Measurements from ENCODE around the gene TRAF3IP3. TPM values are rescaled to one million over a fixed set of nuclear protein-coding genes. Genes with fewer than 3 reads are reported as not detected.

TRAF3IP3 gene
- total RNA-seq, 1 experiment from 2014 or later = not detected

- H3K27me3 Mint-ChIP-seq (ENCODE audit: low read depth) = peaks cover 8% of the 10 kb centered on the region
- no peaks in the 10 kb centered on the region for H3K36me3 Mint-ChIP-seq (ENCODE audit: insufficient read depth in 1 of 3, low read depth in 3 of 3)
- no peaks in the 10 kb centered on the region for H3K23me2 ChIP-seq (ENCODE audit: insufficient read length, low read depth, low read length, poor library complexity, severe bottlenecking)
- no peak overlapping the region for H3K27ac ChIP-seq (ENCODE audit: insufficient read length, low read depth, low read length)
- no peak overlapping the region for H4K8ac ChIP-seq (replicated peaks; ENCODE audit: insufficient read length, low read depth, low read length)
- H3T11ph ChIP-seq (ENCODE audit: low read length) = no peak overlapping the region
- no peak overlapping the region for H2BK120ac ChIP-seq (ENCODE audit: low read depth, low read length, poor library complexity, severe bottlenecking)
- H3K4me1 Mint-ChIP-seq = no peaks in the 10 kb centered on the region
- no peak overlapping the region for H3K4me2 ChIP-seq (ENCODE audit: insufficient read depth, insufficient read length, low read length)
- no peak overlapping the region for H2BK15ac ChIP-seq (ENCODE audit: low read depth, low read length)
- WGBS (ENCODE audit: extremely low coverage, insufficient read length, low lambda C conversion rate) = no CpG with 5 or more reads among the region's 1 CpG
- no peaks in the 10 kb centered on the region for H3K9me3 ChIP-seq (ENCODE audit: control insufficient read depth, low read depth, low read length)
- H2AFZ ChIP-seq (ENCODE audit: low read length) = no peak overlapping the region
- no peak overlapping the region for H2BK5ac ChIP-seq (ENCODE audit: insufficient read length, low read length)
- no peak overlapping the region for H4K5ac ChIP-seq (ENCODE audit: insufficient read length, low read depth, low read length)
- no peak for DNase-seq
- H4K20me1 ChIP-seq (ENCODE audit: control insufficient read depth, insufficient read depth, insufficient read length) = no peaks in the 10 kb centered on the region
- H3K9me3 Mint-ChIP-seq = no peaks in the 10 kb centered on the region
- H3K79me2 ChIP-seq (ENCODE audit: insufficient read depth, low read length) = no peaks in the 10 kb centered on the region
- H3K14ac ChIP-seq (ENCODE audit: insufficient read depth, low read length) = no peak overlapping the region
- no peak overlapping the region for H2BK12ac ChIP-seq (ENCODE audit: insufficient read length, low read depth, low read length)
- no peak overlapping the region for H3K56ac ChIP-seq (ENCODE audit: insufficient read length, low read depth, low read length)
- TF ChIP-seq CTCF (conservative IDR thresholded peaks at IDR 0.05) = no peak
- H3K79me1 ChIP-seq (ENCODE audit: insufficient read depth, low read depth, low read length, poor library complexity, severe bottlenecking) = no peaks in the 10 kb centered on the region
- no peaks in the 10 kb centered on the region for H3K4me1 ChIP-seq (ENCODE audit: insufficient read depth, low read length)
- H3K9ac ChIP-seq (ENCODE audit: extremely low read depth, insufficient read length, low read length) = no peak overlapping the region
- H4K91ac ChIP-seq (ENCODE audit: insufficient read length, low read depth, low read length) = no peak overlapping the region
- no peak overlapping the region for H3K4me3 Mint-ChIP-seq
- H3K4ac ChIP-seq (ENCODE audit: low read depth, low read length) = no peak overlapping the region
- H3K23ac ChIP-seq (ENCODE audit: insufficient read length, low read depth, low read length) = no peak overlapping the region
- H3K18ac ChIP-seq (ENCODE audit: insufficient read length, low read depth, low read length) = no peak overlapping the region
- H3K27ac Mint-ChIP-seq = no peak overlapping the region
- no peaks in the 10 kb centered on the region for H3K27me3 ChIP-seq (ENCODE audit: insufficient read depth, low read length)
- no peak overlapping the region for H2AK5ac ChIP-seq (ENCODE audit: insufficient read length, low read length)
- H2BK20ac ChIP-seq (ENCODE audit: low read depth, low read length, poor library complexity, severe bottlenecking) = no peak overlapping the region
These were observed 34.5 kb upstream of the TRAF3IP3 start for GRCh38 chr1:209721323-209721722.
